ENCODE data around the gene DMXL2. TPM values are rescaled to one million over a fixed set of nuclear protein-coding genes. Genes with fewer than 3 reads are reported as not detected.

Gene DMXL2
- total and polyA plus RNA-seq, 5 donors: 9.1 to 17.1 (median 14.5) TPM

DNA sequence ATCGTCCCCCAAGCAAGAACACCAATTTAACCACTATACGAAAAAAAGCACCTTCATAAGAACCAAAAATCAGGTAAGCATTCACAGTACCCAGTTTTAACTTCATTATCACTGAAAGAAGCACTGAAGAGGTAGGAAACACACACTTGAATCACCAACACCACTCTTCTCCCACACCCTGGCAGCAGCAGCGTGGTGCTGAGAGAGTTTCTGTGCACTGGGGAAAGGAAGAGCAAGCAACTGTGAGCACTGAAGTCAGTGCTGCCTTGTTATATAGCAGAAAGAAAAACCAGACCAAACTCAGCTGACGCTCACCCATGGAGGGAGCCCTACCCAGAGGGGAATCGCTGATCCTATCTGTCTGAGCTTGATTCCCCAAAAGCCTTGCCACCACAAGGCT lies 98.2 kb downstream of the DMXL2 start:
- intact Hi-C loops (cut with DNase I): no loop called here
- no peak overlapping the region for H3K27ac ChIP-seq (ENCODE audit: low read length)
- no peaks in the 10 kb centered on the region for H3K9me3 ChIP-seq (ENCODE audit: control insufficient read depth, low read length)
- WGBS: 93% methylated on average over 5 of the region's 5 CpGs
- ATAC-seq: no peak
- no peak overlapping the region for H3K4me3 ChIP-seq (ENCODE audit: low read length)
- DNase-seq: no peak
- H3K4me1 ChIP-seq (ENCODE audit: control insufficient read depth, insufficient read depth, low read length): no peaks in the 10 kb centered on the region
- no peaks in the 10 kb centered on the region for H3K27me3 ChIP-seq (ENCODE audit: control insufficient read depth, insufficient read depth)

- Histone ChIP-seq H3K27me3 (ENCODE audit: control insufficient read depth, insufficient read depth) (no peaks in the 10 kb centered on the region), H3K9me3 (ENCODE audit: control insufficient read depth, low read length) (no peaks in the 10 kb centered on the region), H3K4me1 (ENCODE audit: control insufficient read depth, insufficient read depth, low read length) (no peaks in the 10 kb centered on the region), H3K4me3 (ENCODE audit: low read length) (no peak overlapping the region), H3K27ac (ENCODE audit: low read length) (no peak overlapping the region)
- no peak for ATAC-seq
- WGBS: 96% methylated on average over 1 of the region's 1 CpG
- intact Hi-C loops (cut with DNase I): no loop called here
- no peak for DNase-seq
Measured at GRCh38 chr15:51516291-51516690, 106.3 kb downstream of the DMXL2 start.

- H3K27me3 ChIP-seq (ENCODE audit: control insufficient read depth, insufficient read depth): no peaks in the 10 kb centered on the region
- intact Hi-C loops (cut with DNase I): no loop called here
- H3K27ac ChIP-seq (ENCODE audit: low read length): no peak overlapping the region
- 85% methylated on average over 1 of the region's 1 CpG for WGBS
- H3K4me3 ChIP-seq (ENCODE audit: low read length): no peak overlapping the region
- H3K4me1 ChIP-seq (ENCODE audit: control insufficient read depth, insufficient read depth, low read length): no peaks in the 10 kb centered on the region
- no peak for DNase-seq
- no peaks in the 10 kb centered on the region for H3K9me3 ChIP-seq (ENCODE audit: control insufficient read depth, low read length)
- ATAC-seq: no peak
Measured at GRCh38 chr15:51505251-51505650, 117.3 kb downstream of the DMXL2 start.

DNA sequence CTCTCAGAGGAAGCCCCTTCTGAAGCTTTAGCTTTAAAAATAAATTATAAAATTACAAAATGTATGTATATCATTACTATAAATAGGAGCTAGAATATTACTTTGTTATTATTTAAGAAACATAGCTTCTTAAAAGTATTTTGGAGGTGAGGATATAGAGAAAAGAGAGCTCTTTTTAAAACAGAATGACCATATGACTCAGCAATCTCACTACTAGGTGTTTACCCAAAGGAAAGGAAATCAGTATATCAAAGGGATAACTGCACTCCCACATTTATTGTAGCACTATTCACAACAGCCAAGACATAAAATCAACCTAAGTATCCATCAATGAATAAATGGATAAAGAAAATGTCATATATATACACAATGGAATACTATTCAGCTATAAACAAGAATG lies 119.6 kb downstream of the DMXL2 start:
- no peak for ATAC-seq
- Histone ChIP-seq H3K4me3 (ENCODE audit: low read length) (no peak overlapping the region), H3K27me3 (ENCODE audit: control insufficient read depth, insufficient read depth) (no peaks in the 10 kb centered on the region), H3K4me1 (ENCODE audit: control insufficient read depth, insufficient read depth, low read length) (no peaks in the 10 kb centered on the region), H3K9me3 (ENCODE audit: control insufficient read depth, low read length) (no peaks in the 10 kb centered on the region), H3K27ac (ENCODE audit: low read length) (no peak overlapping the region)
- intact Hi-C loops (cut with DNase I): no loop called here
- no peak for DNase-seq

DNA sequence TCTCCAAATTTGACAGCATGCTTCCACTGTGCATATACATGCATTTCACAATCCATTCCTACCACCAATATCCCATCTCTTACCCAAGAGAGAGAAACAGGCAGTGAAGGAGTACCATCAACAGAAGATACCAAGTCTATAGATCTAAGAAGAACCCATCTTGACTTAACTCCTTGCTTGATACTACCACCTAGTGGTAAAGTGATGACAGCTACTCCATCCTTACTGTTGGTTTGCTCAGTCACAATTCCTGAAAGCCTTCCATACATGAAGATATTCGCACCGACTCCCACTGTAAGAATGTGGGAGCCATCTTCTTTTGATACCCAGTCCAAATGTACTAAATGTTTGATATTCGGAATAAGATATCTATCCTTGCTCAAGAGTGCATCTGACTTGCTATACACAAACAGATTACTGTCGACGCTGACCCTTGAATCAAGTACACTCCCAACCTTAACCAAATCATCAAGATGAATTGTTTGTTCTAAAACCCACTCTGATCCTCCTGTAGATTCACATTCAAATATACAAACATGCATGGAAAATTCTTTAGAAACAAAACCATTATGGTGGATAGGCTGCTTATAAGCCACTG lies 123.1 kb downstream of the DMXL2 start:
- Histone ChIP-seq H3K27ac (ENCODE audit: low read length) (no peak overlapping the region), H3K4me3 (ENCODE audit: low read length) (no peak overlapping the region), H3K4me1 (ENCODE audit: control insufficient read depth, insufficient read depth, low read length) (no peaks in the 10 kb centered on the region), H3K9me3 (ENCODE audit: control insufficient read depth, low read length) (no peaks in the 10 kb centered on the region), H3K27me3 (ENCODE audit: control insufficient read depth, insufficient read depth) (no peaks in the 10 kb centered on the region)
- no peak for ATAC-seq
- DNase-seq: no peak
- intact Hi-C loops (cut with DNase I): no loop called here
- 82% methylated on average over 5 of the region's 5 CpGs for WGBS

DNA sequence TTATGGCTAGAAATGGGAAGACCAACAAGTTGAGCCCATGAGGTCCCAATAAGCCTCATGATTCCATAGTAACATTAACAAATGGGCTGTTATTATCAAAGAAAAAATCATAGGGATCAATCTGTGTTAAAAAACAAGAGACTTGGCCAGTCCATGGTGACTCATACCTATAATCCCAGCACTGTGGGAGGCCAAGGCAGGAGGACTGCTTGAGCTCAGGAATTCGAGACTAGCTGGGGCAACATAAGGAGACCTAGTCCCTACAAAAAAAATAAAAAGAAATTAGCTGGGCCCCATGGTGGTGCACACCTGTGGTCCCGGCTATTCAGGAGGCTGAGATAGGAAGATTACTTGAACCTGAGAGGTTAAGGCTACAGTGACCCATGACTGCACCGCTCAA lies 124.8 kb downstream of the DMXL2 start:
- intact Hi-C loops (cut with DNase I): no loop called here

GRCh38 chr15:51496246-51496645 lies 126.3 kb downstream of the DMXL2 start:
- intact Hi-C loops (cut with DNase I): no loop called here
- ATAC-seq: no peak

More for the DNA sequence above, 124.8 kb downstream of the DMXL2 start:
- Histone ChIP-seq H3K4me1 (ENCODE audit: control insufficient read depth, insufficient read depth, low read length) (no peaks in the 10 kb centered on the region), H3K9me3 (ENCODE audit: control insufficient read depth, low read length) (no peaks in the 10 kb centered on the region), H3K27me3 (ENCODE audit: control insufficient read depth, insufficient read depth) (no peaks in the 10 kb centered on the region), H3K27ac (ENCODE audit: low read length) (no peak overlapping the region), H3K4me3 (ENCODE audit: low read length) (no peak overlapping the region)
- DNase-seq (no peak), ATAC-seq (no peak)
- 97% methylated on average over 3 of the region's 3 CpGs for WGBS

DNA sequence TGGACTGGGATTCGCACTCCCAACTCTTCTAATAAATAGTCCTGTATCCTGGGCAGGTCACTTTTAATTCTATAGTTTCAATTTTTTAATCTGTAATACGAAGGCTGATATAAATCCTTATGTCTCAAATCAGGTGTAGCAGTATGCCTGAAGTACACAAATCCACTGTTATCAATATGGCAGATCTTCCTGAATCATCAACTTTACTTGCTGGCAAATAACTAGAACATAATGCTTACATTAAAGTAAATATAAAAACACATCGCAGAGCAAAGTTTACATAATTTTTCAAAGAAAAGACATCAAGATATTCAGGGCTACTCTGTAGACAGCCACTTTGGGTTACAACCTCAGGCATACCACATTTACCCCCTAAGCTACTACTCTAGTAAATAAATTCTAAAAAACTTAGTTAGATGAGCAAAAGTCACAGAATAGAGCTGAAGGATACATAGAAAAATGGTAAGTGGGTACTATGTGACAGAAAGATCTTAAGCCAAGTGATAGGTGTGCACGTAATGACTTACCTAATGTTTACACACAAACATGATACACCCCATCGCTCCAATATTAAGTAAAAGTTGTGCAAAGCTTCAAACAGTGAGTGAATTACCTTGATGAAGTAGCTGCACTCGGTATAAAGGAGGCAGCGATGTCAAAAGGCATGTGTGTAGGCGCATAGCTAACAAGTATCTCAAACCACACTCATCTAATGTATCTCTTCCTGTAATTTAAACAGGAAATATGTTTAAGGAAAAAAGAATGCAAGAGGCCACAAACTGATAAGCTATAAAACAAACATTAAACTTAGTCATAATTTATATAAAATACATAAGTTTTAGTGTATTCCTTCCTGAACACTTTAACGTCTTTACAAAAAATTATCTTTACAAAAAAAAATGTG lies 127.9 kb downstream of the DMXL2 start:
- 88% methylated on average over 9 of the region's 9 CpGs for WGBS
- DNase-seq (no peak), ATAC-seq (no peak)
- Histone ChIP-seq H3K4me1 (ENCODE audit: control insufficient read depth, insufficient read depth, low read length) (no peaks in the 10 kb centered on the region), H3K27me3 (ENCODE audit: control insufficient read depth, insufficient read depth) (no peaks in the 10 kb centered on the region), H3K9me3 (ENCODE audit: control insufficient read depth, low read length) (no peaks in the 10 kb centered on the region), H3K4me3 (ENCODE audit: low read length) (no peak overlapping the region), H3K27ac (ENCODE audit: low read length) (no peak overlapping the region)
- intact Hi-C loops (cut with DNase I): no loop called here

More at GRCh38 chr15:51496246-51496645, 126.3 kb downstream of the DMXL2 start:
- no peak overlapping the region for H3K27ac ChIP-seq (ENCODE audit: low read length)
- no peaks in the 10 kb centered on the region for H3K4me1 ChIP-seq (ENCODE audit: control insufficient read depth, insufficient read depth, low read length)
- no peak for DNase-seq
- H3K27me3 ChIP-seq (ENCODE audit: control insufficient read depth, insufficient read depth): no peaks in the 10 kb centered on the region
- WGBS: 68% methylated on average over 1 of the region's 1 CpG
- H3K4me3 ChIP-seq (ENCODE audit: low read length): no peak overlapping the region
- no peaks in the 10 kb centered on the region for H3K9me3 ChIP-seq (ENCODE audit: control insufficient read depth, low read length)

DNA sequence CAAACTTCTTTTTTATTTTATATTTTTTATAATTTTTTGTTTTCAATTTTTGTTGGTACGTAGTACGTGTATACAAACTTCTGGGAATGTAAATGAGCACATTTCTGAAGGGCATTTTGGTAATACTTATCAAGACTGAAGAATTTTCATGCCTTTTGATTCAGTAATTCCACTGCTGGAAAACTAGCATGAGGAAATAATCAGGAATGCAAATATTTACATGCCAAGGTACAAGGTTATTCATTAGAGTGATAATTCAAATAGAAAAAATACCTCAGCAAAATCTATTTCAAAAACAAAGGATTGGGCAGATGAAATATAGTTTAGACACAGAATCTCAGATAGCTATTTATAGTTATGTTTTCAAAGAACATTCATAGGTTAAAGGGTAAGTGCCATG lies 128.7 kb downstream of the DMXL2 start:
- Histone ChIP-seq H3K27me3 (ENCODE audit: control insufficient read depth, insufficient read depth) (no peaks in the 10 kb centered on the region), H3K9me3 (ENCODE audit: control insufficient read depth, low read length) (no peaks in the 10 kb centered on the region), H3K4me3 (ENCODE audit: low read length) (no peak overlapping the region), H3K4me1 (ENCODE audit: control insufficient read depth, insufficient read depth, low read length) (no peaks in the 10 kb centered on the region), H3K27ac (ENCODE audit: low read length) (no peak overlapping the region)
- WGBS: 100% methylated on average over 2 of the region's 2 CpGs
- no peak for ATAC-seq
- intact Hi-C loops (cut with DNase I): no loop called here
- no peak for DNase-seq

DNA sequence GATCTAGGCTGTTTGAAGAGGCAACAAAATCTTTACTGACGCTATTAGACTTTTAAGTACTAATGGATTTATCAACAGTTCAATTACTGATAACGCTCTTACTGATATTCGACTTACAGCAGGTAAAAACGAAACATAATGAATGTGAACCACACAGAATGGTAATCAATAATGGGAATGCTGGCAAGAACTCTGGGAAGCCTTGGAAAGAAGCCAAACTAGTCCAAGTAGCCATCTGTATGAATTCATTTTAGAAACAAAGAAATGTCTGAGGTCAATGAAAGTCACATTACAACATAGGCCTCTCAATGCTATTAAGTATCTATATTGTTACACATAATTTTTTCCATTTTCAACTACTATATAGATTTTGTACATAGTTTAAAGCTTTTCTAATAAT lies 130.0 kb downstream of the DMXL2 start:
- no peak for ATAC-seq

GRCh38 chr15:51491941-51492340 lies 130.6 kb downstream of the DMXL2 start:
- Histone ChIP-seq H3K27ac (ENCODE audit: low read length) (no peak overlapping the region), H3K27me3 (ENCODE audit: control insufficient read depth, insufficient read depth) (no peaks in the 10 kb centered on the region), H3K4me3 (ENCODE audit: low read length) (no peak overlapping the region), H3K4me1 (ENCODE audit: control insufficient read depth, insufficient read depth, low read length) (no peaks in the 10 kb centered on the region), H3K9me3 (ENCODE audit: control insufficient read depth, low read length) (no peaks in the 10 kb centered on the region)
- no peak for ATAC-seq
- no peak for DNase-seq
- 94% methylated on average over 5 of the region's 5 CpGs for WGBS
- intact Hi-C loops (cut with DNase I): no loop called here

More for the DNA sequence above, 130.0 kb downstream of the DMXL2 start:
- Histone ChIP-seq H3K27ac (ENCODE audit: low read length) (no peak overlapping the region), H3K27me3 (ENCODE audit: control insufficient read depth, insufficient read depth) (no peaks in the 10 kb centered on the region), H3K4me3 (ENCODE audit: low read length) (no peak overlapping the region), H3K9me3 (ENCODE audit: control insufficient read depth, low read length) (no peaks in the 10 kb centered on the region), H3K4me1 (ENCODE audit: control insufficient read depth, insufficient read depth, low read length) (no peaks in the 10 kb centered on the region)
- DNase-seq: no peak
- intact Hi-C loops (cut with DNase I): no loop called here
- WGBS: 87% methylated on average over 4 of the region's 4 CpGs
